Kidney epithelial cell (primary cell): Measurements from ENCODE around the gene FBXO2. TPM values are rescaled to one million over a fixed set of nuclear protein-coding genes. Genes with fewer than 3 reads are reported as not detected.
"Not testable (repeated sequence)": the region's sequence is repeated elsewhere in the genome, so short reads cannot be mapped to it uniquely, and the experiment has no call there.

Source experiments
- DNase-seq: peaks from one replicate; pipeline ENCODE4 v3.0.0-alpha.2; 2010; ENCODE audit warnings: low read depth
- H3K27me3 ChIP-seq: 2 replicates; pipeline ENCODE4 v1.6.0; 2011; ENCODE audit warnings: low read length; ENCODE audit not compliant: control insufficient read depth, insufficient read depth
- H3K36me3 ChIP-seq: 2 replicates; pipeline ENCODE4 v1.5.1; 2011; ENCODE audit warnings: low read length; ENCODE audit not compliant: control insufficient read depth, insufficient read depth
- H3K4me3 ChIP-seq: 2 replicates; pipeline ENCODE4 v1.5.1; 2011; ENCODE audit warnings: low read depth, mild to moderate bottlenecking, control low read depth, low read length
- total RNA-seq: library from RNA; depleted of rRNA; stranded (reverse); fragments of >200 nt; gene quantifications from 2 replicates; pipeline ENCODE4 v1.2.3, GENCODE V29; 2015
- TF ChIP-seq, protein P1 (sequence below): IDR thresholded peaks from 2 replicates; pipeline ENCODE4 v1.5.1; 2011; ENCODE audit warnings: mild to moderate bottlenecking, moderate library complexity, low read length, control low read depth, inconsistent platforms; ENCODE audit not compliant: insufficient read depth, poor library complexity, severe bottlenecking

FBXO2 gene
- total RNA-seq, 1 donor from 2014 or later = 3.0 TPM

- Histone ChIP-seq H3K36me3 (no peaks in the 10 kb centered on the region), H3K4me3 (no peak overlapping the region), H3K27me3 (peaks cover 9% of the 10 kb centered on the region)
- TF ChIP-seq, protein P1, sequence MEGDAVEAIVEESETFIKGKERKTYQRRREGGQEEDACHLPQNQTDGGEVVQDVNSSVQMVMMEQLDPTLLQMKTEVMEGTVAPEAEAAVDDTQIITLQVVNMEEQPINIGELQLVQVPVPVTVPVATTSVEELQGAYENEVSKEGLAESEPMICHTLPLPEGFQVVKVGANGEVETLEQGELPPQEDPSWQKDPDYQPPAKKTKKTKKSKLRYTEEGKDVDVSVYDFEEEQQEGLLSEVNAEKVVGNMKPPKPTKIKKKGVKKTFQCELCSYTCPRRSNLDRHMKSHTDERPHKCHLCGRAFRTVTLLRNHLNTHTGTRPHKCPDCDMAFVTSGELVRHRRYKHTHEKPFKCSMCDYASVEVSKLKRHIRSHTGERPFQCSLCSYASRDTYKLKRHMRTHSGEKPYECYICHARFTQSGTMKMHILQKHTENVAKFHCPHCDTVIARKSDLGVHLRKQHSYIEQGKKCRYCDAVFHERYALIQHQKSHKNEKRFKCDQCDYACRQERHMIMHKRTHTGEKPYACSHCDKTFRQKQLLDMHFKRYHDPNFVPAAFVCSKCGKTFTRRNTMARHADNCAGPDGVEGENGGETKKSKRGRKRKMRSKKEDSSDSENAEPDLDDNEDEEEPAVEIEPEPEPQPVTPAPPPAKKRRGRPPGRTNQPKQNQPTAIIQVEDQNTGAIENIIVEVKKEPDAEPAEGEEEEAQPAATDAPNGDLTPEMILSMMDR = no peak
- DNase-seq = no peak
These were observed 36.9 kb downstream of the FBXO2 start for GRCh38 chr1:11617314-11617713.

GRCh38 chr1:11616766-11617165 is 37.5 kb downstream of the FBXO2 start:
- Histone ChIP-seq H3K36me3 (no peaks in the 10 kb centered on the region), H3K4me3 (no peak overlapping the region), H3K27me3 (peaks cover 9% of the 10 kb centered on the region)
- DNase-seq = no peak
- TF ChIP-seq, protein P1 = no peak

DNA sequence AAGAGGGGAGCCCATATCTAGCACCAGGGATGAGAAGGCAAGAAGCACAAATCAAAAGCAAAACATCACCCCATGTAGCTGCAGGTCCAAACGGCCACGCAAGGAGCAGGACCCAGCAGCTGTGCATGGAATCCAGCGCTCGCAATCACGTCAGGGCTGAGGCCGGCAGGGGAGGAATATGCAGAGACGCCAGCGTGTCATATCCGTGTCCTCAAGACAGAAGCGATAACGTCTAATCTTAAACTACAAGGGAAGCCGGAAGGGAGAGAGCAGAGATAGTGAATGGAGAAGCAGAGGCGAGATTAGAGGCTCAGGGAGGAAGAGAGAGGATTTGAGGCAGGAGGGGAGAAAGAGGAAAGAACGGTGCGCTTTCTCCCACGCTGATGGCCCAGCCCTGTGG is 39.1 kb downstream of the FBXO2 start:
- peaks cover 11% of the 10 kb centered on the region for H3K27me3 ChIP-seq
- DNase-seq = no peak
- no peak overlapping the region for H3K4me3 ChIP-seq
- no peaks in the 10 kb centered on the region for H3K36me3 ChIP-seq
- TF ChIP-seq, protein P1 = no peak

- no peak overlapping the region for H3K4me3 ChIP-seq
- H3K27me3 ChIP-seq = peaks cover 11% of the 10 kb centered on the region
- no peak for DNase-seq
- TF ChIP-seq, protein P1 = no peak
- H3K36me3 ChIP-seq = no peaks in the 10 kb centered on the region
These were observed 40.9 kb downstream of the FBXO2 start for GRCh38 chr1:11613347-11613746.

GRCh38 chr1:11611638-11612327 is 42.4 kb downstream of the FBXO2 start:
- DNase-seq = no peak
- Histone ChIP-seq H3K4me3 (no peak overlapping the region), H3K36me3 (no peaks in the 10 kb centered on the region), H3K27me3 (peaks cover 11% of the 10 kb centered on the region)
- TF ChIP-seq, protein P1 = no peak

DNA sequence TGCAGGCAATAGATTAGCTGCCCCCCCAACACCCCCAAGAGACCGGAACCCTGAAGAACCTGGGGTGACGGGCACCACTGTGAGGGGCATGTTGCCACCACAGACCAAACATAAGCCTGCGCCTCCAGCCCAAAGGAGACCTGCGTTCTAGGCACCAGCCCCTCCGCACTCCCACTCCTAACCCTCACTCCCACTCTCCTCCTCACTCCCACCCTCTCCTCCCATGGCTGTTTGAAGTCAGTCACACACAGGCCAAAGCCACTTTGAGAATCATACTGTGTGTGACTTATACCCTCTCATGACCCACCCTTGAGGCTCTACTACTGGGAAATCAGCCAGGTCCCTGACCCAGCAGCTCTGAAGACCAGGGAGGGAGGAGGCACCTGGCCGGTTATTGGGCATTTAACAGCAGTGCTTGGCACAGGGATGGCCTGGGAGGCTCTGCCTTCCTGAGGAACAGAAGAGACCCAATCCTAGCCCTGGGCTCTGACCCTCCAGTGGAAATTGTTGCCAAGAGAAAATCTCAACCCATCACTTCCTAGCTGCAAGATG is 43.5 kb downstream of the FBXO2 start:
- no peak for DNase-seq
- H3K36me3 ChIP-seq = no peaks in the 10 kb centered on the region
- H3K27me3 ChIP-seq = peaks cover 9% of the 10 kb centered on the region
- TF ChIP-seq, protein P1 = no peak
- H3K4me3 ChIP-seq = no peak overlapping the region

DNA sequence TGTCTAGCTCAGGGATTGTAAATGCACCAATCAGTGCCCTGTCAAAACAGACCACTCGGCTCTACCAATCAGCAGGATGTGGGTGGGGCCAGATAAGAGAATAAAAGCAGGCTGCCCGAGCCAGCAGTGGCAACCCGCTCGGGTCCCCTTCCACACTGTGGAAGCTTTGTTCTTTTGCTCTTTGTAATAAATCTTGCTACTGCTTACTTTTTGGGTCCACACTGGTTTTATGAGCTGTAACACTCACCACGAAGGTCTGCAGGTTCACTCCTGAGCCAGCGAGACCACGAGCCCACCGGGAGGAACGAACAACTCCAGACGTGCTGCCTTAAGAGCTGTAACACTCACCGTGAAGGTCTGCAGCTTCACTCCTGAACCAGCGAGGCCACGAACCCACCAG is 44.9 kb downstream of the FBXO2 start:
- not testable (repeated sequence) for H3K4me3 ChIP-seq, H3K27me3 ChIP-seq, H3K36me3 ChIP-seq, DNase-seq

- not testable (repeated sequence) for H3K4me3 ChIP-seq, H3K36me3 ChIP-seq, DNase-seq, H3K27me3 ChIP-seq
These were observed 45.6 kb downstream of the FBXO2 start for GRCh38 chr1:11608596-11609130.
